ENCODE measurements around the gene RBBP4.
"Not testable (repeated sequence)": the region's sequence is repeated elsewhere in the genome, so short reads cannot be mapped to it uniquely, and the experiment has no call there.

Gene RBBP4

DNA sequence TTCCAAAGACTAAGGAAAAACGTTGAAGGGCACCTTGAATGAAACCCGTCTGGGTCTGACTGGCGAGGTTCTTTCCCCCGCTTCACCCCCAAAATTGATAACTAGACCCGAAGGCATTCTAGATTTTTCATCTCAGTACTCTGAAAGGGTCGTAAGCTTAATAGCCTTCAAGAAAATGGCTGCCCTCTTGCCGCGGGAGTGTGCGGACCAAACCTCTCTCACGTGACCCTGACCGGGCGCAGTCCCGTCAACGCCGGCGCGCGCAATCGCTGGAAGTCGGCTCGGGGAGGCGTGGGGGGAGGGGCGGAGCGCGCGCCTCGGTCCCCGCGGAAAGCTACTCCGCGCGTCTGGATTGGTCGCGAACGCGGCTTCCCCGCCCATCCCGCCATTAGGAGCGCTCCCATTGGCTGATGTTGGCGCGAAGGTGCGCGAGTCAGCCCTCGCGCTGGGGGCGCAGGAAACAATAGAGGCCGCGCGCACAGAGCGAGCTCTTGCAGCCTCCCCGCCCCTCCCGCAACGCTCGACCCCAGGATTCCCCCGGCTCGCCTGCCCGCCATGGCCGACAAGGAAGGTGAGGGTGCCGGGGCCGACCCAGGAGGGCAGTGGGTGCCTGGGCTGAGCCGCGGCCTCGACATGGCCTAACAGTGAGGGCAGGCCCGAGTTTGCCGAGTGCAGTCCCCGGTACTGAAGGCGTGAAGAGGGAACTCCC, at the start of gene RBBP4:
Gene RBBP4, plus strand, starts transcription at position 457 of the 709 bp plus-strand sequence. Its CDS starts 99 bp downstream, at position 556.
- peak; percentile 90 for DNase-seq

DNA sequence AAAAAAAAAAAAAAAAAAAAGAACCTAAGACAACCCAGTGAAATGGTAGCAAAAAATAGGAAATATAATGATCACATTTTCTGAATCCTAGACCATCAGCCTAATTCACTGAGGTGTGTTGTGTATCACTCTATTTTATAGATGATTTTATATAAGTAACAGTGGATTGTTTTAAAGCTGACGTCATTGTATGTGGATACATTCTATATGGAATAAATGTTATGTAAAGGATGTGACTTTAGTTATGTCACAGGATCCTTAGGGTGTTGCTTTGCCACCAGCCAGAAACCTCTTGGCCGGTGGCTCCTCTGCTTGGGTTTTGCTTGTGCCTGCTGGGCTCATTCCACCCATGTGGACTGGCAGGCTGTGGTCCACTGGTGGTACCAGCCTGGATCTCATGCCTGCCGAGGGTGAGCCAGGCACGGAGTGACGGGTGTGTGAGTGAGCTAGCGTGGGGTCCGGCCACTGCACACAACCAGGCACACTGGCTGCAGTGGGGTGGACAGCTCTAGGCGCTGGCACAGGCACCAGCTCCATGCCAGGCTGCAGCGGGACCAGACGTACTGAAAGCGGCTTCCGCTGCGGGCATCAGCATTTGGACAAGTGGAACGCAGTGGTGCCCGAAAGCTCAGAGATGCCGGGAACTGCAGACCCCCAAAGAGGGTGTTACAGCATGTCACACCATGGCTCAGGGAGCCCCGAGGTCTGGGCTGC, 45.1 kb upstream of the RBBP4 start:
- no peak for DNase-seq

DNA sequence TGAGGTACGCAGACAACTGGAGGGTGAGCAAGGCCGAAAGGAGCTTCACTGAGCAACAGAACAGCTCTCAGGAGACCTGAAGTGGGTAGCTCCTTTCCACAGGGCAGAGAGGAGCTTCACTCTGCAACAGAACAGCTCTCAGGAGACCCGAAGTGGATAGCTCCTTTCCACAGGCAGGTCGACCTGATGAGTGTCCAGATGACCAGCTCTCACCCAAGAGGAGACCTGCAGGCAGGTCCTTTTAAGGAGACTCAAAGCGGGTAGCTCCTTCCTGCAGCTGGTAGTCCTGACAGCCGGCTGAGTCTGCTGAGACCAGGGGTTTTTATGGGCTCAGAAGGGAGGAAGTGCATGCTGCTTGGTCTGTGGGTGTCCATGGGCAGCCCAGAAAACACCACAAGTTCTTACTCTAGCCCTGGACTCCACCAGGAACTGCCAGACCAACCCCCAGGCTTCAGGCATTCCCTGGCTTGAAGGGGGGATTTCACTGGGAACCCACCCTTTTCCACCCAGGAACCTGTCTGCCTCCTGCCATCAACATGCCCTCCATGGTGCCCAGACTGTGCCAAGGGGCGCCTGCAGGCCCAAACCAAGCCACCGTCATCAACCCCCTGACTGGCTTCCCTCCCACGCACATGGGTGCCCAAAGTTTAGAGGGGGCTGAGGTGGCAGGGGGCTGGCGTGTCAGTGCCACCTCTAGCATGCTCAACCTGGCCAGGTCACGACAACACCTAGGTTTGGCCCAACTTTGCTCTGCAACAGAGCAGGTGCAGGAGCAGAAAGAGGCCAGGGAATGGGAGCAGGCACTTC, 44.2 kb upstream of the RBBP4 start:
- DNase-seq, result no peak

DNA sequence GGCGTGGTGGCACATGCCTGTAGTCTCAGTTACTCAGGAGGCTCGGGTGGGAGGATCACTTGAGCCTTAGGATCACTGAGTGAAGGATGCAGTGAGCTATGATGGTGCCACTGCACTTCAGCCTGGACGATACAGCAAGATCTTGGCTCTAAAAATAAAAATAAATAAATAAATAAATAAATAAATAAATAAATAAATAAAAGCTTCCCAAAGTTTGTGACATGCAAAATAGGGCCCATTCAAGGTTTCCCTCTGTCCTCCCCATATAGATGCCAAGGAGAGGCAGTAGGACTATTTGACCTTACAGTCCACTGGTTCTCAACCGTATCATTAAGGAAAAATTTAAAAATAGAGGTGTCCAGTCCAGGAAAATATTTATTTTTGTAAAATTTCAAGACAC, 41.8 kb upstream of the RBBP4 start:
- no peak for DNase-seq

GRCh38 chr1:32611859-32612188, 39.2 kb upstream of the RBBP4 start:
- DNase-seq, result no peak

DNA sequence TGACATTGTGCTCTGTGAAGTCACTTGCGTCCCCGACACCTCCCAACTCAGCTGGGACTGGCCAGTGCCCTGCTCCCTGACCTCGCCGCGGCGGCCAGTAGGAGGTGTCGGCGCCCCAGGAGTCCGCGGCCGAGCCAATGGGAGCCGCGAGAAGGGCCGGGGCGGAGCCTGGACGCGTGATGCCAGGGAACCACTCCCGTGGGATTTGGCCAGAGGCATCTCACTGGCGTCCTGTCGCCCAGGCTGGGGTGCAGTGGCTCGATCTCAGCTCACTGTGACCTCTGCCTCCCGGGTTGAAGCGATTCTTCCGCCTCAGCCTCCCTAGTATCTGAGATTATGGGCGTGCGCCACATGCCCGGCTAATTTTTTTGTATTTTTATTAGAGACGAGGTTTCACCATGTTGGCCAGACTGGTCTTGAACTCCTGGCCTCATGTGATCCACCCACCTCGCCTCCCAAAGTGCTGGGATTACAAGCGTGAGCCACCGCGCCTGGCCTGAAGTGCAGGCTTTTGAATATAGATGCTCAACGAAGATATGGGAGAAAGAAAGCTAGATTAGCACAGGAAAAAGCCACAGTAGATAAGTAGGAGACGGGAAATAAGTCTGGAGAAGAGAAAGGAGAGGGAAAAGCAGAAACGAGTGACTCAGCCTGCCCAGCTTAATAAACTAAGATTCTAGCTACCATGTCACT, 38.7 kb upstream of the RBBP4 start:
- DNase-seq, result peak; percentile 6

- no peak for DNase-seq
These were observed 37.5 kb upstream of the RBBP4 start for GRCh38 chr1:32613472-32613871.

DNA sequence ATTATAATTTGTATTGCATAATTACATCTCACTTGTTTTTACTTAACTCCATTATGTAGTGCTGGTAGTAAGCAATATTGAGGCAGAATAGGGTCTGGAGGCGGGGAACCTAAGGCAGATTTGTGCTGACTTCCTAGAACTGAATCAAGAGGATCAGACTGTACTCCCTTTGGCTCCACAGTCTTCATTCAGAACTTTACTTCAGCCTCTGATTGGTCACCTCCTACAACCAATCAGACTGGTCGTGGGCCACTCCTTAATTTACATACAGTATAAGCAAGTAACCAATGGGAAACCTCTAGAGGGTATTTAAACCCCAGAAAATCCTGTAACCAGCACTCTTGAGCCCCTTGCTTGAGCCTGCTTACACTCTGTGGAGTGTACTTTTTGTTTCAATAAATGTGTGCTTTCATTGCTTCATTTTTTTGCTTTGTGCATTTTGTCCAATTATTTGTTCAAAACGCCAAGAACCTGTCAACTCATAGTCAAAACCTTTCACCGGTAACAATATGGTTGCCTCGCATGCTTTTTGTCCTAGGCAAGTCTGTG, 32.3 kb upstream of the RBBP4 start:
- DNase-seq, result no peak

- DNase-seq, result no peak
These were observed 31.1 kb upstream of the RBBP4 start for GRCh38 chr1:32619701-32620485.

DNA sequence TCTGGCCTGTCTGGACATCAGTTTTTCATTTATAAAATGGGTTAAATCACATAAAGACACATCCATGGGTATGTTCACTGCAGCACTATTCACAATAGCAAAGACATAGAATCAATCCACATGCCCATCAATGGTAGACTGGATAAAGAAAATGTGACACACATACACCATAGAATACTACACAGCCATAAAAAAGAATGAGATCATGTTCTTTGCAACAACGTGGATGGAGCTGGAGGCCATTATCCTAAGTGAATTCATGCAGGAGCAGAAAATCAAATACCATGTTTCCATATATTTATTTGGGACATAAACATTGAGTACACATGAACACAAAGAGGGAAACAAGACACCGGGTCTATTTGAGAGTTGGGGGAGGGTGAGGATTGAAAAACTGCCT, 28.8 kb upstream of the RBBP4 start:
- no peak for DNase-seq

- no peak for DNase-seq
These were observed 28.0 kb upstream of the RBBP4 start for GRCh38 chr1:32622806-32623681.

- DNase-seq, result no peak
These were observed 27.2 kb upstream of the RBBP4 start for GRCh38 chr1:32623775-32624174.

DNA sequence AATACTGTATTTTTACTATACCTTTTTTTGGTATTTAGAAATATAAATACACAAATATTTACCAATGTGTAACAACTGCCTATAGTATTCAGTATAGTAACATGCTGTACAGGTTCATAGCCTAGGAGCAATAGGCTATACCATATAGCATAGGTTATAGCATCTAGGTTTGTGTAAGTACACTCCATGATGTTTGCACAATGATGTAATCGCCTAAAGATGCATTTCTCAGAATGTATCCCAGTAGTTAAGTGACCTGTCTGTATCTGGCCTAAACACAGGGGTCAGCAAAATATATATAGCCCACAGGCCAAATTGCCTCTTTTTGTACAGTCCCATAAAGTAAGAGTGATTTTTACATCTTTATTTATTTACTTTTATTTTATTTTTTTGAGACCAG, 24.8 kb upstream of the RBBP4 start:
- no peak for DNase-seq

- no peak for DNase-seq
These were observed 23.3 kb upstream of the RBBP4 start for GRCh38 chr1:32627596-32628162.

- DNase-seq, result not testable (repeated sequence)
These were observed 20.8 kb upstream of the RBBP4 start for GRCh38 chr1:32630173-32630572.

DNA sequence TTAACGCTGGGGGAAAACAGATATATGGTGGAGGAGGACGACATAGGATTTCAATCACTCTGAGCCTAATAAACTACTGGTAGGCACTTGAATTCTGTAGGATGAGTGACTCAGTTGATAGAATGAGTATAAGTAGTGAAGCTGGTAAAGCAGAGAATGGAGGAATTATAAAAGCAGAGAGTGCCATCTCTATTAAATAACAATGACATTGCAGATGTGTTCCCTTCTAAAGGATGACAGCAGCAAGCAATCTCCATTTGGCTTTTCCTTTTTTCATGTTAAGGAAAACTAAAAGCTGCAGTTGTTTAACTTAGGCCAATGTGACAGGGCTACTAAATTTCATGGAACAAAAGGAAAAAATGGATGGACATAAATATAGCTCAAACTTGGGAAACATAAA, 18.2 kb upstream of the RBBP4 start:
- no peak for DNase-seq

DNA sequence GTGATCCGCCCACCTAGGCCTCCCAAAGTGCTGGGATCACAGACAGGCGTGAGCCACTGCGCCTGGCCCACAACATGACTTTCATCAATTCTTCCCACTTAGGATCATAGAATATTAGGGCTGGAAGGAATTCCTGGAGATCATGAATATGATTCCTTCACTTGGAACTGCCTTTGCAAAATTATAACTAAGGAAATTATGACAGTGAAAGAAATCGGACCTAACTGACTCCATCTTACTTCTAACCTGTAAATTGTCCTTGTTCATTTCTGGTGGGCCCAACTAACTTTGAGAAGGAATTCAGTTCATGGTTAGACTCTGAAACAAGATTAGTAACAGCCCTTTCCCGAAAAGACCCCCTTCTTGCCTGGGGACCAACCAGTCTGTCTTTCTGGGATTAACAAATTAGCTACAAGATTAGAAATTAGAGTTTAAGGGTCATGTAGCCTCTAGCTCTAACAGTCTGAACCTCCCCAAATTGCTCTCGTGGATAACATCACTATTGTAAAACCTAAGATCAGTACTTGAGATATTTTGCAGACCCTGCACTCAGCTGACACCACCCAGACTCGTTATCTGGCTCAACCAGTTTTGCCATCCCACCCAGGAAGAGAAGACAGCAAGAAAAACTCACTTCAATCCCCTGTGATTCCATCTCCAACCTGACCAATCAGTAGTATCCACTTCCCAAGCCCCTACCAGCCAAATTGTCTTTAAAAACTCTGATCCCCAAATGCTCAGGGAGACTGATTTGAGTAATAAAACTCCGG, 15.3 kb upstream of the RBBP4 start:
- DNase-seq, result no peak

DNA sequence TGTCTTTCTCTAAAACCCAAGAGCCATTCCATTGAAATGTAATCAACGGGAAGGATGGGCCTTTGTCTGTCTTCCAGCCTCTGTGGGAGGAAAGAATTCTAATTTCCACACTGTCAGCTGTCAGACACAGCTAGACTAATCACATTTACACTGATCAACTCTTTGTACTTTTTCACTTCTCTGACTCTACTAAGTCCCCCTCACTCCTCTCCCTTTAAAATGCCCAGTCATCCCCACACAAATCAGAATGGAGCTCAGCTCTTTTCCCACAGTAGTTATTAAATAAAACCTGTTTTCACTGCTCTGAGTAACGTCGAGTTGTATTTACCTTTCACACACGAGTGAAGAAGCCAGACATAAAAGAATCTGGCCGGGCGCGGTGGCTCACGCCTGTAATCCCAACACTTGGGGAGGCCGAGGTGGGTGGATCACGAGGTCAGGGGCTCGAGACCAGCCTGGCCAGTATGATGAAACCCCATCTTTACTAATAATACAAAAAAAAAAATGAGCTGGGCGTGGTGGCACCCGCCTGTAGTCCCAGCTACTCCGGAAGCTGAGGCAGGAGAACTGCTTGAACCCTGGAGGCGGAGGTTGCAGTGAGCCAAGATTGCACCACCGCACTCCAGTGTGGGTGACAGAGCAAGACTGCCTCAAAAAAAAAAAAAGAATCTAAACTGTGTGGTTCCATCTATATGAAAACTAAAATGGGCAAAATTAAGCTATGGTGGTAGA, 13.9 kb upstream of the RBBP4 start:
- DNase-seq, result no peak

GRCh38 chr1:32639489-32640075, 11.4 kb upstream of the RBBP4 start:
- no peak for DNase-seq

All from NCI-H187 treated with DMSO at 0.1 percent for 48 hours (cell line).